Measurements from ENCODE around the gene UBE2D4. TPM values are rescaled to one million over a fixed set of nuclear protein-coding genes. Genes with fewer than 3 reads are reported as not detected.

Gene UBE2D4
- total and polyA plus RNA-seq, 11 donors, result 29.4 to 69.8 (median 42.7) TPM

- DNase-seq (no peak), ATAC-seq (no peak)
- 94 to 97% (median 95%) methylated on average over 4 of the region's 4 CpGs for WGBS, 4 donors
- H3K9me3 ChIP-seq, result no peaks in the 10 kb centered on the region
- intact Hi-C loops (cut with DNase I), result no loop called here
- H3K36me3 ChIP-seq, result no peaks in the 10 kb centered on the region
- H3K27ac ChIP-seq, result no peak overlapping the region
- no peak overlapping the region for H3K4me3 ChIP-seq
- peaks cover 0 to 20% (median 15%) of the 10 kb centered on the region in 12 donors for H3K4me1 ChIP-seq
- no peaks in the 10 kb centered on the region for H3K27me3 ChIP-seq
- no peak for TF ChIP-seq POLR2A (IDR thresholded peaks at IDR 0.05)
- TF ChIP-seq CTCF (IDR thresholded peaks at IDR 0.05), result no peak
Measured at GRCh38 chr7:43922726-43923125, 3.5 kb upstream of the UBE2D4 start.

GRCh38 chr7:43926798-43927123 lies 525 bp downstream of the UBE2D4 start:
- H3K4me3 ChIP-seq, result peak overlapping the region; percentile 53 to 96 (median 76)
- no peaks in the 10 kb centered on the region for H3K36me3 ChIP-seq
- DNase-seq (no peak), ATAC-seq (peak in 1 of 4 donors; percentile 7)
- peak overlapping the region; percentile 83 to 99 (median 94) for H3K27ac ChIP-seq
- intact Hi-C loops (cut with DNase I), result loop anchor here in 2 of 10 donors (5.0 kb wide), 2 partner anchors 54 to 59 kb away; partner anchors contain the start of gene MRPS24 (in 1 of the 2)
- peaks cover 0 to 20% (median 15%) of the 10 kb centered on the region in 12 donors for H3K4me1 ChIP-seq
- no peaks in the 10 kb centered on the region for H3K9me3 ChIP-seq
- TF ChIP-seq POLR2A (IDR thresholded peaks at IDR 0.05) (no peak), CTCF (IDR thresholded peaks at IDR 0.05) (peak in 3 of 12 donors; percentile 6 to 24 (median 16))
- WGBS, 4 donors, result 3% methylated on average over 6 of the region's 6 CpGs
- H3K27me3 ChIP-seq, result no peaks in the 10 kb centered on the region

GRCh38 chr7:43927810-43928209 lies 1.6 kb downstream of the UBE2D4 start:
- Histone ChIP-seq H3K27me3 (no peaks in the 10 kb centered on the region), H3K4me1 (peaks cover 0 to 20% (median 15%) of the 10 kb centered on the region in 12 donors), H3K36me3 (no peaks in the 10 kb centered on the region), H3K9me3 (no peaks in the 10 kb centered on the region), H3K4me3 (no peak overlapping the region), H3K27ac (no peak overlapping the region)
- 95 to 99% (median 97%) methylated on average over 4 of the region's 4 CpGs for WGBS, 4 donors
- DNase-seq, result no peak
- intact Hi-C loops (cut with DNase I), result loop anchor here in 2 of 10 donors (5.0 kb wide), 2 partner anchors 56 to 61 kb away; partner anchors contain the start of gene MRPS24 (in 1 of the 2)
- ATAC-seq, result no peak
- no peak for TF ChIP-seq CTCF (IDR thresholded peaks at IDR 0.05)
- no peak for TF ChIP-seq POLR2A (IDR thresholded peaks at IDR 0.05)

GRCh38 chr7:43929529-43930457 lies 3.6 kb downstream of the UBE2D4 start:
- TF ChIP-seq POLR2A (IDR thresholded peaks at IDR 0.05) (no peak), CTCF (IDR thresholded peaks at IDR 0.05) (no peak)
- H3K4me3 ChIP-seq, result no peak overlapping the region

More at GRCh38 chr7:43929529-43930457, 3.6 kb downstream of the UBE2D4 start:
- intact Hi-C loops (cut with DNase I), result loop anchor here in 2 of 10 donors (5.0 kb wide), 2 partner anchors 57 to 62 kb away; partner anchors contain the start of gene MRPS24 (in 1 of the 2)
- Histone ChIP-seq H3K27ac (no peak overlapping the region), H3K4me1 (peaks cover 0 to 20% (median 15%) of the 10 kb centered on the region in 12 donors), H3K9me3 (no peaks in the 10 kb centered on the region), H3K27me3 (no peaks in the 10 kb centered on the region), H3K36me3 (no peaks in the 10 kb centered on the region)
- DNase-seq, result no peak
- WGBS, 4 donors, result 89 to 95% (median 94%) methylated on average over 5 of the region's 5 CpGs
- no peak for ATAC-seq

All from heart left ventricle (tissue), 16 donors.